COR-L47 (cell line): ENCODE measurements around the gene HVCN1.

Experiments
- DNase-seq: peaks from one replicate; lab custom pipeline; 2025; lab: John Stamatoyannopoulos, UW

HVCN1 gene

GRCh38 chr12:110699591-110700445 is 10.9 kb upstream of the HVCN1 start:
- DNase-seq: no peak

- DNase-seq: peak; percentile 74
Observed at GRCh38 chr12:110698171-110698902, 9.4 kb upstream of the HVCN1 start.

GRCh38 chr12:110697236-110697635 is 8.3 kb upstream of the HVCN1 start:
- DNase-seq: no peak

- DNase-seq: no peak
Observed at GRCh38 chr12:110696283-110696682, 7.4 kb upstream of the HVCN1 start.

- DNase-seq: no peak
Observed at GRCh38 chr12:110694330-110694901, 5.5 kb upstream of the HVCN1 start.

GRCh38 chr12:110693731-110694130 is 4.8 kb upstream of the HVCN1 start:
- DNase-seq: no peak

- DNase-seq: no peak
Observed at GRCh38 chr12:110690127-110690430, 1.2 kb upstream of the HVCN1 start.

- DNase-seq: no peak
Observed at GRCh38 chr12:110689281-110690126, 589 bp upstream of the HVCN1 start.

GRCh38 chr12:110687396-110688169 is 1.3 kb downstream of the HVCN1 start:
- DNase-seq: no peak

GRCh38 chr12:110686294-110686903 is 2.5 kb downstream of the HVCN1 start:
- no peak for DNase-seq

- DNase-seq: no peak
Observed at GRCh38 chr12:110684312-110684836, 4.5 kb downstream of the HVCN1 start.

GRCh38 chr12:110683888-110684287 is 5.0 kb downstream of the HVCN1 start:
- DNase-seq: no peak

- no peak for DNase-seq
Observed at GRCh38 chr12:110680032-110680431, 8.9 kb downstream of the HVCN1 start.

- DNase-seq: no peak
Observed at GRCh38 chr12:110679201-110679600, 9.7 kb downstream of the HVCN1 start.

- DNase-seq: no peak
Observed at GRCh38 chr12:110677982-110678381, 10.9 kb downstream of the HVCN1 start.

GRCh38 chr12:110677206-110677911 is 11.6 kb downstream of the HVCN1 start:
- DNase-seq: no peak

- DNase-seq: no peak
Observed at GRCh38 chr12:110676171-110676570, 12.7 kb downstream of the HVCN1 start.

GRCh38 chr12:110670161-110670701 is 18.7 kb downstream of the HVCN1 start:
- no peak for DNase-seq

- DNase-seq: no peak
Observed at GRCh38 chr12:110669193-110669502, 19.8 kb downstream of the HVCN1 start.
